GM18520 (cell line): ENCODE data around the gene SUSD3.

Source experiments
- ATAC-seq: cut with Tn5 transposase; IDR thresholded peaks from one replicate; pipeline ENCODE4 v1.9.1; 2021; ENCODE audit not compliant: unreplicated experiment

The SUSD3 gene

GRCh38 chr9:93028448-93029006 lies 30.0 kb upstream of the SUSD3 start:
- no peak for ATAC-seq

DNA sequence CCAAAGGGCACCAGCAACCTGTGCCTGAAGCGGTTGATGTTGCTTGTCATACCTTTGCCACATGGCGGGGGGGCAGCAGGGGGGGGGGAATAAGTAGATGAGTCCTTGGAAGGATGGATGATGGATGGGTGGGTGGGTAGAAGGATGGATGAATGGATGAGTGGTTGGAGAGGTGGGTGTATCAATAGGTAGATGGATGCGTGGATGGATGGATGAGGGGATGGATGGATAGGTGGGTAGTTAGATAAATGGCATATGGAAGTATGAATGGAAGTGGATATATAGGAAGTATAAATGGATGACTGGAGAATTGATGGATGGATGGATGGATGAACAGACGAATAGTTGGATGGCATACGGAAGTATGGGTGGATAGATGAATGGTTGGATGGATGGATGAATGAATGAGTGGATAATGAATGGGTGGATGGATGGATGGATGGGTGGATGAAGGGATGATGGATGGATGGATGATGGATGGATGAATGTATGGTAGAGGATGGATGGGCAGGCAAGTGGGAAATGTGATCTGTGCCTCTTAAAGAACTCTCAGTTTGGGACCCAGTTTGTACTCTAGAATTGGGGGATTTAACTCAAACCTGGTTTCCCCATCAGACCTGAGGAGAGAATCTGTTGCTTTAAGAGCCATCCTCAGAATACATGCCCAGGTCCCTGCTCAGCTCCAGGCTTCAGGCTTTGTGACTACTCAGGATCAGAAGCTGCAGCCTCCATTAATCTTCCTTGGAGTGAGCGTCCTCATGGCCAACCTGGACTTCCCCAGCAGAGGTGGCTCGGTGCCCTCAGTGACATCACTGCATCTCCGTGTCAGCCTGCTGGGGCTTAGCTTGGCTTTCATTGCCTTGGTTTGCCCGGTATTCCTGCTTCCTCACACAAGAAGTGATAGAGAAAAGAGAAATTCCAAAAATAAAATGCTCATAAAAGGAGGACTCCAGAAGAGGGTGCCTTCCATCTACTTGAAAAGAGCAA lies 27.6 kb upstream of the SUSD3 start:
- no peak for ATAC-seq

DNA sequence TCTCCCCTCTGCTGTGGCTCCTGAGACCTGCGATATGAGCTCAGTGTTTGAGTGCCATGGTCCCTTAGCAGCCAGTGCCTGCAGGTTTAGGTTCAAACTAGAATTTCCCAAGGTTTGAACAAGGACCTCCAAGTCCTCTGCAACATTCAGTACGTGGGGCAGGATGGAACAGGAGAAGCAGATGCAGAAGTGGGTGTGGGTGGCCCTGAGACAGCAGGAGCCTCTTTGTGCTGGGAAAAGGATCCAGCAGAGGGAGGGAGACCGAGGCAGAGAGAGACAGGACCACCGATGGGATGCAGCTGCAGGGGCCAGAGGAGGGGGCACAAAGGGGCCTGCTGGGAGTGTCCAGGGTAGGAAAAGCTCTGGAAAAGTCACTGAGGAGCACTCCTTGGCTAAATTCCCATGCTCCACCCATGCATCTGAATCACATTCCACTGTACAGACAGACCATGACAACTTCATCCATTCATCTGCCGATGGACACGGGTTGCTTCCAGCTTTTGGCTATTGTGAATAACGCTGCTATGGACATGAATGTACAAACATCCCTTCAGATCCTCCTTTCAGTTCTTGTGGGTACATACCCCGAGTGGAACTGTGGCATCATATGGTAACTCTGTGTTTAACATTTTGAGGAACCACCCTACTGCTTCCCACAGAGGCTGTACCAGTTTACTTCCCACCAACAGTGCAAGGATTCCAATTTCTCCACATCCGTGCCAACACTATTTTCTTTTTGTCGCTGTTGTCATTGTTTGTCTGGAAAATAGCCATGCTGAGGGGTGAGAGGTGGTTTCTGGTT lies 26.7 kb upstream of the SUSD3 start:
- ATAC-seq = no peak

- ATAC-seq = no peak
Observed at GRCh38 chr9:93032545-93032944, 26.0 kb upstream of the SUSD3 start.

- ATAC-seq = no peak
Observed at GRCh38 chr9:93033531-93033930, 25.0 kb upstream of the SUSD3 start.

DNA sequence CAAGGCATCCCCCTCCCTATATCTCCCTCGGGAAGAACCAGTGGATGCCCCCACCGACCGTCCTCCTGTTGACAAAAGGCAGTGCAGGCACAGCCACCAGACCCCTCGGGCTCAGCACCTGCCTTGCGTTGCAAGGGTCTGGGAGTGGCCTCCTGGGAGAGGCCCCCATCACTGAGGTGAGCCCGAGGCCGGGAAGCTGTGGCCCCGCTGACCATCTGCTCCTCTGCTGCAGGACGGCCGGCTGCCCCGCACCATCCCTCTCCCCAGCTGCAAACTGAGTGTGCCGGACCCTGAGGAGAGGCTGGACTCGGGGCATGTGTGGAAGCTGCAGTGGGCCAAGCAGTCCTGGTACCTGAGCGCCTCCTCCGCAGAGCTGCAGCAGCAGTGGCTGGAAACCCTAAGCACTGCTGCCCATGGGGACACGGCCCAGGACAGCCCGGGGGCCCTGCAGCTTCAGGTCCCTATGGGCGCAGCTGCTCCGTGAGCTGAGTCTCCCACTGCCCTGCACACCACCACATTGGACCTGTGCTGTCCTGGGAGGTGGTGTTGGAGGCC lies 23.3 kb upstream of the SUSD3 start:
- no peak for ATAC-seq

- no peak for ATAC-seq
Observed at GRCh38 chr9:93035821-93036351, 22.6 kb upstream of the SUSD3 start.

DNA sequence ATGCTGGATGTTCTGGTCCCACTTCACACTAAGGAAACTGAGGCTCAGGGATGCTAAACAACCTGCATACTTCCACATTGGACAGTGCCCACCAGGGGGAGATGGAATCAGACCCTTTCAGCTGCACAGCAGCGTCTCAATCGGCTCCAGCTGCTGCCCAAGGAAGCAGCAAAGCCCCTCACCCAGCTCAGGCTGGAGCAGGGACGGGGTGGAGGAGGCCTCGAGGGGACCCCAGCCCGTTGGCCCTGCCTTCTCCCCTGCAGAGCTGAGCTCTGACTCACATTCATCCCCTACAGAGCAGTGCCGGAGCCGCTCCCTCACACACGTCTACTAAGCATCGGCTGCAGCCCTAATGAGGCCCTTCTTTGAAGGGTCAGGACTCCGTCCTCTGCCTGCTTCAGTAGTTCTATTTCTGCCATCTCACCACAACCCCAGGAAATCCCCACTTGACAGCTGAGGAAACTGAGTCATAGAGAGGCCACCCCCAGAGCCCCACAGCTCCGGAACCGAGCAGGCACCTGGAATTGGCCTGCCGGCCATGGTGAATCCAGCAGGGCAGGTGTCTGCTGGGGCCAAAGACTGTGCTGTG lies 21.5 kb upstream of the SUSD3 start:
- ATAC-seq = no peak

DNA sequence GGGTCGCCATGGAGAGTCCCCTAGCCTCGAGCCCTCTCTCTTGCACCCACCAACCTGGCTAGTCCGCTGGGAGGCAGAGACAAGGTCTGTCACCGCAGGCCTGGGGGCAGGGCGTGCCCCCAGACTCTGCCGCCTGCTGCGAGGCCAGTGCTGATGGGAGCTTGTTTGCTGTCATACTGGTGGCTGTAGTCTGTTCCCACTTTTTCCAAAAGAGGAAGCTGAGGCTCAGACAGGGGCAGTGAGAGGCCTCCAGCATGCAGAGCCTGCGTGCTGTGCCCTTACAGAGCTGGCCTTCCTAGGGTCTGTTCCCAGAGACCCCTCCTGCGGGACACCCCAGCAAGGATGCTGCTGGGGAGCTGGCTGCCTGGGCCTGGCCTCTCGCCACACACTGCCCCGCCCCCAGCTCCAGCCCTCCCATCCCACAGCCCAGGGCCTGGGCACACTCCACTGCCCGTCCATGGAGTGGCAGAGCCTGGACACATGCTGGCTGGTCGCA lies 21.0 kb upstream of the SUSD3 start:
- no peak for ATAC-seq

- ATAC-seq = no peak
Observed at GRCh38 chr9:93038918-93039317, 19.6 kb upstream of the SUSD3 start.

DNA sequence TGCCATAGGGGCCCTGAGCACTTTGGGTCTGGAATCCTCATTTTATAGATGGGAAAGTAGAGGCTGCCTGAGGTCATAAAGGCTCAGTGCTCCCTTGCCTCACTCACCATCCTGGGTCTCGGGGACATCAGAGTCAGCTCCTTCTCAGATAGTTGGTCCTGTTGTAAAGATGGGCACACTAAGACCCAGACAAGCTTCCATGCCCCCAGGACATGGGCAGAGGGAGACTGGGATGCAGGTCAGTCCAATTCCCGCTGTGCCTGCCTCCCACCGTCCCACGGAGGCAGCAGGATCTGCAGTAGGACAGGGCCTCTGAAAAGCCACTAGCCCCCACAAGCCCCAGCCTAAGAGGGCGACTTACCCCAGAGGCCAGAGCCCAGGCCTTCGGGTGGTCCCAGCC lies 19.0 kb upstream of the SUSD3 start:
- no peak for ATAC-seq

DNA sequence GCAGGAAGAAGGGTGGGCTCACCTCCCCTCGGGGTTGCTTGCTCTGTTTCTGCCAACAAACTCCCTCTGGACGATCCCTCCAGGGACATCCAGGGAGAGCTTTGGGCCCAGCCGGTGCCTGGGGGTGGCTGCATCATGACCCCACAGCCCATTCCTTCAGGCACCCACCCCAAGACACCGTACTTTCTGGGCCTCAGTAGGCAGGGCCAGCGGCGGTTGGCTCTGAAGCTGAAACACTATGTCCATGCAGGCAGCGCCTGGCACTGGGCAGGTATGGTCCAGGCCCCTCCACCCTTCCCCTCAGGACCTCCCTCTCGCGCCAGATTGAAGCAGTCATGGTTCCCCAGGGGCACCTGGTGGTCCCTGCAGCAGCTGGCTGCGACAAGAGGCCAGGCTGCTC lies 18.5 kb upstream of the SUSD3 start:
- ATAC-seq = no peak

DNA sequence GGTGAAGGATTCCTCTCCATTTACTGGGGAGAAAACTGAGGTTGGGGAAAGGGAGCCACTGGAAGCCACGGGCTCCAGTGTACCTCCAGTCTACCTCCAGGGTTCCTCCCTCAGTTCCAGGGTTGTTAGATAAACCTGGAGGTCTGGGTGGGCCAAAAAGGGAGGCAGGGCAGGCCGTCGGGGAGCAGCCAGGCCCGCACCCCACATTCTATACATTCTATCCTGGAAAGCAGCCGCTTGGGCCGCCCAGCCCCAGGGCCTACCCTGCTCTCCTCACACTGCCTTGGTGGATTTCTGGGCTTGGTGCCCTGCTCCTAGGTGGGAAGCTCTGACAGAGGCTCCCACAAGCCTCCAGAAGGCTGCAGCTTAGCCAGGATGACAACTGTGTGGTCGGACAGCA lies 18.1 kb upstream of the SUSD3 start:
- ATAC-seq = no peak

GRCh38 chr9:93041108-93041802 lies 17.2 kb upstream of the SUSD3 start:
- no peak for ATAC-seq

DNA sequence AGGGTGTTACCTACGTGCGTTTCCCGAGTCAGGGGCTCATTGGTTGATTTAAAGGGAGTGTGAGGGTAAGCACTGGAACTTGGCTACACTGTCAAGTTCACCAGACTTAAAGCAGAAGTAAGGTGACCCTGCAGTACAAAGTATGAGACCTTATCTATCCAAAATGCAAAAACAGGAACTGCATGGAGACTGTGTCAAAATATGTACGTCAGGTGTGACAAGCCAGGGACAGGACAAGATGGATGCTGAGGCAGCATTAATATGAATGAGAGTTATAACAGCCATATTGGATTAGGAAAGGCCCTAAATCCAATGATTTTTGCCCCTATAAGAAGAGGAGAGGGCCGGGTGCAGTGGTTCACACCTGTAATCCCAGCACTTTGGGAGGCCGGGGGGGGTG lies 15.4 kb upstream of the SUSD3 start:
- no peak for ATAC-seq

DNA sequence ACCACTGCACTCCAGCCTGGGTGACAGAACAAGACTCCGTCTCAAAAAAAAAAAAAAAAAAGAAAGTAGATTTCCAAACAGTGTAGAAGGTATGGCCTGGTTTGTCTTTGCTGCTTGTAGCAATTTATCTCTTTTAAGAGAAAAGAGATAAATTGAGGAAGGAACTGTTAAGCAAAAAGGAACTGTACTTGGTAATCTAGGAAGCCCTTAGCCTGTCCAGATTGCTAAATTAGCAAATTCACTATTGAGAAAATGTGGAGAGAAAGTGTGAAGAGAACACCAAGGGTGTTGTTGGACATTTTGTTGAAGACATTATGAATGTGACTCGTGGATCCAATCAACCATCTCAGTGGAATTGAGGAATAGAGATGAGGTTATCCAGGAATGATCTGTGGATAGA lies 13.0 kb upstream of the SUSD3 start:
- no peak for ATAC-seq

DNA sequence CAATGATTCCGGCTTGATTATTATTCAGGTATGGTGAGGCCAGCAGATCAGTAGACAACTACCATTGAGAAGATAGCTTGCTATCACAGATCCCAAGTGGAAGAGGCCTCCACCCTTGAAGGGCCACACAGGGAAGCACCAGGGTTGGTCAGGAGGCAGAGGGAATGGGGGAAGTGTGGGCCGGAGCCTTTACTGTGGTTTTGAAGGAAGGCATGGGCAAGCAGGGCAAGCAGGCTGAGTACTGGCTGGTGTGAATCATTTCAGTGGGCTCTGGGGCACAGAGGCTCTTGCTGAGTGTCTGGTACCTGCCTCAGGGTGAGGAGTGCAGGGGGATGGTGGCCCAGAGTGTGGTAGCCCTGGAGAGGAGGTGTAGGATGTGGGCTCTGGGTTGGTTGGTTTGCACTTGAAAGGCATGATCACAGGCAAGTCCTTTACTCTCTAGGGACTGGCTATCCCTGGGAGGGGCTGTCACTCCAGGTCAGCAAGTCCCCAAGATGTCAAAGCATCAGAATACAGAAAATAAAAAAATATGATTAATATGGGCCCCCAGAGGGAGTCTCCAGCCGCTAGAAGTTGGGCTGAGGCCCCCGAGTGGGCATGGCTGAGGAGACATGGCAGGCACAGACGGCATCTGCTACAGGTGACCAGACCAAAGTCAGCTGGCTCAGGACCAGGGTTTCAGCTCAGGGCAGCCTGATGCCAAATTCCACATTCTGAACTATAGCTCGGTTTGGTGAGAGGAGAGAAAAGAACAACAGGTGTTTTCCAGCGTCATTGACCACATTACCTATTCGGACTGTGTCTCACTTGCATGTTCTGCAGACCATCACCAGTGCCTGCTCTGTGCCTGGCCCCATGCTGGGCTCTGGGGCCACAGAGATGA lies 9.7 kb upstream of the SUSD3 start:
- ATAC-seq = no peak

GRCh38 chr9:93049491-93049890 lies 9.0 kb upstream of the SUSD3 start:
- no peak for ATAC-seq

GRCh38 chr9:93050231-93050630 lies 8.3 kb upstream of the SUSD3 start:
- ATAC-seq = no peak
